ENCODE data around the gene CASD1. TPM values are rescaled to one million over a fixed set of nuclear protein-coding genes. Genes with fewer than 3 reads are reported as not detected.

Gene CASD1
- total and polyA plus RNA-seq, 2 experiments from 2014 or later: 15.5 to 38.1 TPM

DNA sequence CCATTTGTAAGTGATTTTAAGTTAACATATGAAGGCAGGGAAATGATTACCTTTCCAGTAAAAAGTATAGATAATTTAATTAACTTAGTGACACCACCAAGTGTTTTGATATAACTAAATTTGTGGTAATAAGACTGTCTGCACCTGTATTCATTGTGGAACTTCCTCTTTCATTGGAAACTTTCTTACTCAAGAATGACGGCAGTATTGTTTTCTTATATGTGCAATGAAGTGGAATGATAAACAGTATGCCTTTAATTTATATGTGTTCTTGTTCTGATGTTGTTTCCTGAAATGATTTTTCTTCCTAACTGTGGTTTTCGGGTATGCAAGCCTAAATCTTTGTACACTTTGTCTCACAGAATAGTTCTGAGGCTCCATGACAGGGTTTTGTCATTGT, 46.4 kb downstream of the CASD1 start (continued):
- TF ChIP-seq, protein P1, sequence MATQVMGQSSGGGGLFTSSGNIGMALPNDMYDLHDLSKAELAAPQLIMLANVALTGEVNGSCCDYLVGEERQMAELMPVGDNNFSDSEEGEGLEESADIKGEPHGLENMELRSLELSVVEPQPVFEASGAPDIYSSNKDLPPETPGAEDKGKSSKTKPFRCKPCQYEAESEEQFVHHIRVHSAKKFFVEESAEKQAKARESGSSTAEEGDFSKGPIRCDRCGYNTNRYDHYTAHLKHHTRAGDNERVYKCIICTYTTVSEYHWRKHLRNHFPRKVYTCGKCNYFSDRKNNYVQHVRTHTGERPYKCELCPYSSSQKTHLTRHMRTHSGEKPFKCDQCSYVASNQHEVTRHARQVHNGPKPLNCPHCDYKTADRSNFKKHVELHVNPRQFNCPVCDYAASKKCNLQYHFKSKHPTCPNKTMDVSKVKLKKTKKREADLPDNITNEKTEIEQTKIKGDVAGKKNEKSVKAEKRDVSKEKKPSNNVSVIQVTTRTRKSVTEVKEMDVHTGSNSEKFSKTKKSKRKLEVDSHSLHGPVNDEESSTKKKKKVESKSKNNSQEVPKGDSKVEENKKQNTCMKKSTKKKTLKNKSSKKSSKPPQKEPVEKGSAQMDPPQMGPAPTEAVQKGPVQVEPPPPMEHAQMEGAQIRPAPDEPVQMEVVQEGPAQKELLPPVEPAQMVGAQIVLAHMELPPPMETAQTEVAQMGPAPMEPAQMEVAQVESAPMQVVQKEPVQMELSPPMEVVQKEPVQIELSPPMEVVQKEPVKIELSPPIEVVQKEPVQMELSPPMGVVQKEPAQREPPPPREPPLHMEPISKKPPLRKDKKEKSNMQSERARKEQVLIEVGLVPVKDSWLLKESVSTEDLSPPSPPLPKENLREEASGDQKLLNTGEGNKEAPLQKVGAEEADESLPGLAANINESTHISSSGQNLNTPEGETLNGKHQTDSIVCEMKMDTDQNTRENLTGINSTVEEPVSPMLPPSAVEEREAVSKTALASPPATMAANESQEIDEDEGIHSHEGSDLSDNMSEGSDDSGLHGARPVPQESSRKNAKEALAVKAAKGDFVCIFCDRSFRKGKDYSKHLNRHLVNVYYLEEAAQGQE (IDR thresholded peaks at IDR 0.05; ENCODE audit: unreplicated experiment): no peak
- no peak for TF ChIP-seq JUNB (IDR thresholded peaks at IDR 0.05; ENCODE audit: unreplicated experiment)
- TF ChIP-seq, protein P2, sequence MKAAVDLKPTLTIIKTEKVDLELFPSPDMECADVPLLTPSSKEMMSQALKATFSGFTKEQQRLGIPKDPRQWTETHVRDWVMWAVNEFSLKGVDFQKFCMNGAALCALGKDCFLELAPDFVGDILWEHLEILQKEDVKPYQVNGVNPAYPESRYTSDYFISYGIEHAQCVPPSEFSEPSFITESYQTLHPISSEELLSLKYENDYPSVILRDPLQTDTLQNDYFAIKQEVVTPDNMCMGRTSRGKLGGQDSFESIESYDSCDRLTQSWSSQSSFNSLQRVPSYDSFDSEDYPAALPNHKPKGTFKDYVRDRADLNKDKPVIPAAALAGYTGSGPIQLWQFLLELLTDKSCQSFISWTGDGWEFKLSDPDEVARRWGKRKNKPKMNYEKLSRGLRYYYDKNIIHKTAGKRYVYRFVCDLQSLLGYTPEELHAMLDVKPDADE (IDR thresholded peaks at IDR 0.05): no peak
- no peak for TF ChIP-seq EZH2phosphoT487 (IDR thresholded peaks at IDR 0.05; ENCODE audit: unreplicated experiment)
- TF ChIP-seq EZH2 (IDR thresholded peaks at IDR 0.05; ENCODE audit: low read depth, unreplicated experiment): no peak
- no peak for TF ChIP-seq CTCF (conservative IDR thresholded peaks at IDR 0.05; ENCODE audit: low read depth in 2 of 2)

DNA sequence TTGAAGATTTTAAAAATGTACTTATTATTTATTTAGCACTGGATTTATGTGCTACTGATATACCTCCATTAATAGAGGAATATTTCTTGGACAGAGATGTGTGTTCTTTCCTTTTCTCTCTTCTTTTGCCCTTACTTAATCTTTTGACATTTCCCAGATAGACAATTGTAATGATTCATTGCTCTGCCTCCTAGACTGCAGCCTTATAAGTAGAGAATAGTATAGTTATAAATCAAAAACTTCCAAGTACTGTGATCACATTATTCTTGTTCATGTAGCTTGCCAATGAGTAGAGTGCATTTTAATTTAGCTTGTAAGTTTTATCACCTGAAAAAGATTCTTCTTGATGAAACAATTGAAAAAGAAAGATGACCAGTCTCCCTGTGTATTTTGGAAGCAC, 47.6 kb downstream of the CASD1 start:
- no peaks in the 10 kb centered on the region for H4K20me1 ChIP-seq (replicated peaks; ENCODE audit: insufficient read depth)
- no peak overlapping the region for H3K4me3 ChIP-seq
- no peak overlapping the region for H3K27ac ChIP-seq (ENCODE audit: low read depth)
- H3K4me1 ChIP-seq (ENCODE audit: insufficient read depth): no peaks in the 10 kb centered on the region
- H3K4me3 Mint-ChIP-seq: no peak overlapping the region
- H3K36me3 Mint-ChIP-seq (ENCODE audit: low read depth): peaks cover 9% of the 10 kb centered on the region
- no peak overlapping the region for H2AFZ ChIP-seq
- H3K27ac Mint-ChIP-seq: no peak overlapping the region
- no peaks in the 10 kb centered on the region for H3K27me3 ChIP-seq (ENCODE audit: insufficient read depth)
- DNase-seq (ENCODE audit: low spot score) (no peak), ATAC-seq (no peak)
- H3F3A ChIP-seq (replicated peaks; ENCODE audit: low read depth): no peaks in the 10 kb centered on the region
- H3K4me2 ChIP-seq: no peak overlapping the region
- H3K4me1 Mint-ChIP-seq: no peaks in the 10 kb centered on the region
- H3K79me2 ChIP-seq (replicated peaks; ENCODE audit: insufficient read depth): no peaks in the 10 kb centered on the region
- H3K27me3 Mint-ChIP-seq (ENCODE audit: insufficient read depth, low read depth, poor library complexity): no peaks in the 10 kb centered on the region
- H3K9me3 Mint-ChIP-seq: no peaks in the 10 kb centered on the region
- H3K9me2 ChIP-seq (ENCODE audit: insufficient read depth): no peaks in the 10 kb centered on the region
- peaks cover 7% of the 10 kb centered on the region; the same call in 1 of the 2 replicates for H3K36me3 ChIP-seq (ENCODE audit: insufficient read depth)
- TF ChIP-seq POLR2AphosphoS5 (IDR thresholded peaks at IDR 0.05; ENCODE audit: low read depth) (no peak), EZH2phosphoT487 (IDR thresholded peaks at IDR 0.05; ENCODE audit: unreplicated experiment) (no peak), STAT1 (IDR thresholded peaks at IDR 0.05; ENCODE audit: unreplicated experiment) (no peak), EZH2 (IDR thresholded peaks at IDR 0.05; ENCODE audit: low read depth, unreplicated experiment) (no peak), ZNF114 (CRISPR knock-in tag; IDR thresholded peaks at IDR 0.05) (no peak), ZNF331 (CRISPR knock-in tag; IDR thresholded peaks at IDR 0.05; ENCODE audit: low read depth) (no peak), CREB1 (CRISPR knock-in tag; IDR thresholded peaks at IDR 0.05; ENCODE audit: low read depth) (no peak), NANOG (IDR thresholded peaks at IDR 0.05; ENCODE audit: borderline replicate concordance) (no peak), CTCF (conservative IDR thresholded peaks at IDR 0.05; ENCODE audit: low read depth in 2 of 2) (no peak), JUNB (IDR thresholded peaks at IDR 0.05; ENCODE audit: unreplicated experiment) (no peak)
- TF ChIP-seq, protein P1 (IDR thresholded peaks at IDR 0.05; ENCODE audit: unreplicated experiment): no peak
- TF ChIP-seq, protein P2 (IDR thresholded peaks at IDR 0.05): no peak
